GM19099 (cell line): ENCODE results near the gene MRGPRX3.

Source experiments
- POLR2A ChIP-seq: IDR thresholded peaks from 3 replicates; pipeline ENCODE4 v1.6.1; 2011; ENCODE audit warnings: low read depth; ENCODE audit not compliant: insufficient read length; ENCODE audit errors: extremely low read depth

MRGPRX3 gene

GRCh38 chr11:18140145-18140544 lies 7.8 kb downstream of the MRGPRX3 start:
- no peak for TF ChIP-seq POLR2A

- no peak for TF ChIP-seq POLR2A
Measured at GRCh38 chr11:18144243-18144642, 11.9 kb downstream of the MRGPRX3 start.

GRCh38 chr11:18145025-18145424 lies 12.7 kb downstream of the MRGPRX3 start:
- no peak for TF ChIP-seq POLR2A

GRCh38 chr11:18145837-18146236 lies 13.5 kb downstream of the MRGPRX3 start:
- no peak for TF ChIP-seq POLR2A

- TF ChIP-seq POLR2A, result no peak
Measured at GRCh38 chr11:18151581-18151980, 19.2 kb downstream of the MRGPRX3 start.

- TF ChIP-seq POLR2A, result no peak
Measured at GRCh38 chr11:18168372-18168771, 36.0 kb downstream of the MRGPRX3 start.

- no peak for TF ChIP-seq POLR2A
Measured at GRCh38 chr11:18171377-18172000, 39.1 kb downstream of the MRGPRX3 start.

GRCh38 chr11:18172666-18173065 lies 40.3 kb downstream of the MRGPRX3 start, which contains the start of gene MRGPRX4:
Gene MRGPRX4 (plus strand): TSS chr11:18172837. CDS start chr11:18173257, 420 bp downstream.
- no peak for TF ChIP-seq POLR2A

GRCh38 chr11:18173225-18173866 lies 41.0 kb downstream of the MRGPRX3 start:
- TF ChIP-seq POLR2A, result no peak
